ENCODE measurements around the gene HBG2.

HBG2 gene

GRCh38 chr11:5247472-5248192 is 6.9 kb downstream of the HBG2 start:
- no peak for DNase-seq

GRCh38 chr11:5246772-5247471 is 7.7 kb downstream of the HBG2 start:
- no peak for DNase-seq

DNA sequence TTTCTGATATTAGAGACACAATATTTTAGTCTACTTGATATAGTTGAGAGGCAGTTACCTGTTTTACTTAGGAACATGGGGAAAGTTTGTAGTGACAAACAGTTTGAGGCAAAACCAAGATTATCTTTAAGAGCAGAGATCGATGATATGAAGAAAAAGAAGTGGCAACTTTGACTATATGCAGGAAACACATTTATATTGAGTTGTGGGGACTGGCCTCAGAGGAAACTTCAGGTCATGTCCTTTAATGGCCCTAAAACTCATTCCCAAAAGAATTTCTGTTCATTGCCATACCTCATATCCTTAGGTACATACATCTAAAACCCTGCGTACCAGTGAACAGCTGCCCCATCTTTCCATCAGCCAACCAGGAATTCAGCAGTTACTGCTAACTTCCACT is 9.4 kb downstream of the HBG2 start:
- DNase-seq = no peak

- no peak for DNase-seq
Measured at GRCh38 chr11:5243816-5244180, 10.8 kb downstream of the HBG2 start.

DNA sequence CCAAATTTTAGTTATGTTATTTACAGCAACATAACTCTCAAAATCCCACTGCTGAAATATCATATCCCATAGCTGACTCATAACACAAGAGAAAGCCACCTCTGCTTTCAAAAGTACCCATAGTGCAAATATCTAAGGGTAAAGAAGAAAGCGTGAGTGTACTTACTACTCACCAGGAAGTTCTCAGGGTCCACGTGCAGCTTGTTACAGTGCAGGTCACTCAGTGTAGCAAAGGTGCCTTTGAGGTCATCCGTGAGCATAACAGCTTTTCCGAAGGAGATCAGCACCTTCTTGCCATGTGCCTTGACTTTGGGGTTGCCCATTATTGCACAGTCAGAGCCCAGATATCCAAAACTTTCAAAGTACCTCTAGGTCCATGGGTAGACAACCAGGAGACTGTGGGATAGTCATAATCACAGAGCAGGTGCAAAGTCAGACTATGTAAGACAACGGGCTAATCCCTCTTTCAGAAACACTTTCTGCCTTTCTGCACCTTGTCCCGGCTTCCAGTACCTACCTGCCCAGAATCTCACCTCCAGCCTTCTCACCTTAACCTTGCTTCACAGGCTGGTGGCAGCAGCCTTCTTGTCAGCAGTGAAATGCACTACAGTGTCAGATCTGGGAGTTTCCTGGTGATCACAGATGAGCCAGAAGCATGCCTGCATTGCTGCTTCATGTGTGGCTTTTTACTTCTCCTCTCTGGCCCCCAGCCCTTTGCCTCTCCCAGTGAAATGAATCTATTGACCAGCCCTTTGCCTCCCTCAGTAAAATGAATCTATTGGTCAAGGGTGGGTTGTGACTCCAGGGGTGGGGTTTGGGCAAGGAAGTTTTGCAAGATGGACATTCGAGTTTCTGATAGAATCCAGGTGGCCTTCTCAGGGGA is 11.4 kb downstream of the HBG2 start:
- no peak for DNase-seq

- no peak for DNase-seq
Measured at GRCh38 chr11:5242208-5242607, 12.4 kb downstream of the HBG2 start.

GRCh38 chr11:5241458-5241857 is 13.1 kb downstream of the HBG2 start:
- DNase-seq = no peak

GRCh38 chr11:5240458-5240857 is 14.1 kb downstream of the HBG2 start:
- DNase-seq = no peak

DNA sequence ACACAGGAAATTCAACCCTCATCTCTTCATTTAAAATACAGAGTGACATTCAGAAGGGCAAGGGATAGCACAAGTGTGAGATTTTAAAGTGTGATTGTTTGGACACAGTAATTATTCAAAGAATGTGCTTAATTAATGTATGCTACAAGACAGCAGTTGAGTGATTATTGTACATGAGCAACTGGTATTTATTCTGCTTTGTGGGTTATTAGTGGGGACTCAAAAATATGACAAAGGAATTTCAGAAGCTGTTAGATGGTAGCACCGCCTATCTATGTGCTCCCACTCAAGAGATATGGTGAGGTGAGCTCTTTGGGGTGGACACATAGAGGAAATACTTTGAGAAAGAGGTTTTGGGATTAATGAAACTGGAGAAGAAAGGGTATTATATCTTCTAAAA is 14.5 kb downstream of the HBG2 start:
- no peak for DNase-seq

DNA sequence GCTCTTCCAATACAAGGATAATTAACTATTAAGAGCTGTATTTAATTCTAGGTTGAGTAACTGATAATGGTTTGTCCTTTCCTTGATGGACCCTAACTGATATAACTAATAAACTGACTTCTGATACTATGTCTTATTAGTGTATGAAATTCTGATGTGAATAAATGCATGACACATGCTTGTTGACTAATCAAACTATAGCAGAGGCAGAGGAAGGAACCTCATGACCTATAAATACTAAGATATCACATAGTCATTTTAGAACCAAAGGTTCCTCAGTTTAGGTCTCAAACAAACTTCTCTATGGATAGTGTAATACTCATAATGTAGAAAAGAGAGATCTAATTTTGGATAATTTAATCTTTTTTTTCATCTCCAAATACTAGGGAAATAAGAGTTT is 15.5 kb downstream of the HBG2 start:
- no peak for DNase-seq

DNA sequence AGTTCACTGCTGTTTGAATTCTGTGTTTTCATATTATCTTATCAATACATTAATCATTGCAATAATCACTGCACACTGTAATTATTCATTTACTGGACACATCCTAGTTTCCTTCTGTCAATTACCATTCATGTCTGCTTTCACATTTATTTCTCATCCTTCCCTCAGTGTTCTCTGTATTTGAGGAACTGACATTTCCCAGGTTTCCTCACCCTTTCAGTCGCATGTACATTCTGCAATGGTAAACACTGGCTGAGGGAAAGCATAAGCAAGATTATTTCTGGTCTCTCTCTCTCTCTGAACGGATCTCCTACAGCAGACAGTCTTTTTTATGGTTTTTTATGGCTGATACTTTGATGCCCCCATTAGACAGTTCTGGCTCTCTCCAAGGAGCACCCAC is 16.1 kb downstream of the HBG2 start:
- no peak for DNase-seq

- no peak for DNase-seq
Measured at GRCh38 chr11:5237420-5237819, 17.2 kb downstream of the HBG2 start.

DNA sequence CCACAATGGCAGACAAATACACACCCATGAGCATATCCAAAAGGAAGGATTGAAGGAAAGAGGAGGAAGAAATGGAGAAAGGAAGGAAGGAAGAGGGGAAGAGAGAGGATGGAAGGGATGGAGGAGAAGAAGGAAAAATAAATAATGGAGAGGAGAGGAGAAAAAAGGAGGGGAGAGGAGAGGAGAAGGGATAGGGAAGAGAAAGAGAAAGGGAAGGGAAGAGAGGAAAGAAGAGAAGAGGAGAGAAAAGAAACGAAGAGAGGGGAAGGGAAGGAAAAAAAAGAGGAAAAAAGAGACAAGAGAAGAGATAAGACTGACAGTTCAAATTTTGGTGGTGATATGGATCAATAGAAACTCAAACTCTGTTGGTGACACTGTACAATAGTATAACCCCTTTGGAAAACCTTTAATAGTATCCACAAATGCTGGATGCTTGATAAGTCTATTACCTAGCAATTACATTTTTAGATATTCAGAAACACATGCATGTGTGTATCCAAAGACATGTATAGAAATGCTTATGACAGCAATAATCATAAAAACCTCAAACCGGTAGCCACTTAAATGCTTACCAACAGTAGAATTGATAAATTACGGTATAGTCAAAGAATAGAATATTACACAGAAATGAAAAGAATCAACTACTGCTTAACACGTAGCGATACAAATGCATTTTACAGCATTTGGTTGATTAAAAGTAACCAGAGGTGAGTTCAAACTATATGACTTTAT is 19.1 kb downstream of the HBG2 start:
- DNase-seq = no peak

DNA sequence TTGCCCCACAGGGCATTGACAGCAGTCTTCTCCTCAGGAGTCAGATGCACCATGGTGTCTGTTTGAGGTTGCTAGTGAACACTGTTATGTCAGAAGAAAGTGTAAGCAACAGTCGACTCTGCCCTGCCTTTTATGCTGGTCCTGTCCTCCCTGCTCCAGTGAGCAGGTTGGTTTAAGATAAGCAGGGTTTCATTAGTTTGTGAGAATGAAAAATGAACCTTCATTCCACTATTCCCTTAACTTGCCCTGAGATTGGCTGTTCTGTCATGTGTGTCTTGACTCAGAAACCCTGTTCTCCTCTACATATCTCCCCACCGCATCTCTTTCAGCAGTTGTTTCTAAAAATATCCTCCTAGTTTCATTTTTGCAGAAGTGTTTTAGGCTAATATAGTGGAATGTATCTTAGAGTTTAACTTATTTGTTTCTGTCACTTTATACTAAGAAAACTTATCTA is 20.2 kb downstream of the HBG2 start, which contains the start of gene HBD:
TSS of gene HBD (minus strand) at position 103 of the 454 bp plus-strand sequence. CDS start at position 53, 50 bp downstream.
- no peak for DNase-seq

DNA sequence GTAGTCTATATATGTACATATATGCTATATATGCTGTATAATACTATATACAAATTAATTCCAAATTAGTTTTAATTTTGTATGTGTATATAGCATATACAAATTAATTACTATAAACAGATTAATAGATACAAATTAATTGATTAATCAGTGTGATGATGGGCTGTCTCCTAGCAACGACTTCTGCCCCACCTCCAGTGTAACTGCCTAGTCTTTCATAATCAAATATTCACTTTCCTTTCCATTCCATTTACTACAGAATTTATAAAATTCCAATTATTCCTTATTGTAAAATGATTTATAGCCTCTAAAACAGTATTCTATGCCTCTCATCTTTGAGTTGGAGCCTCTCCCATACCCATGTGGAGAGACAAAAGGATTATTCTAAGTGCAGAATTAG is 21.3 kb downstream of the HBG2 start:
- no peak for DNase-seq

DNA sequence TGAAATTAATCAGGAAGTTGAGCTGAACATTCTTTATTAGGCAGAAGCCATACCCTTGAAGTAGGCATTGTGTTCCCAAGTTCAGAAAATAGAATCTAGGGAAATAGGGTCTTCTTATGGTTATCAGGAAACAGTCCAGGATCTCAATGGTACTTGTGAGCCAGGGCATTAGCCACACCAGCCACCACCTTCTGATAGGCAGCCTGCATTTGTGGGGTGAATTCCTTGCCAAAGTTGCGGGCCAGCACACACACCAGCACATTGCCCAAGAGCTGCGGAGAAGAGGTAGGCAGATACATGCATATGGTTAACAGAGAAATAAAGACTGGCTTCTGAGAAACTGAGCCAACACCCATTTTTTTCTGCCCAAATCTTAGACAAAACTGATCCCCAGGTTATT is 21.8 kb downstream of the HBG2 start:
- DNase-seq = no peak

- DNase-seq = no peak
Measured at GRCh38 chr11:5232176-5232575, 22.4 kb downstream of the HBG2 start.

DNA sequence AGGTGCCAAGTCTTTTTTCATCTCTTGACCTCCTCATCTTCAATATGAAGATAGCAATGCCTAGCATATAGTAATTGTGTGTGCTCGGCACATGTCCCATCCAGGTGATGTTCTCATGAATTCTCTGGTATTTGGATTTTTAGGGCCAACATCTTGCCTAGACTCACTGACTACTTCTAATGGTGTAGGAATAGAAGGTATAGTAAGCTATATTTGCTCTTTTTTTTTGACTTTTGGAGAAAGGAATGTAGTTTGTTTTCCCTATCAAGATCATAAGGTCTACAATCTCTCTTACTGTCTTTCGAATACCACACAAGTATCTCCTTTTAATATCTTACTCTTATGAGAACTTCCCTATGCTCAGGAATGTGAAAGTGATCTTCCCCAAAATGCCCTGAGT is 23.5 kb downstream of the HBG2 start:
- DNase-seq = no peak

DNA sequence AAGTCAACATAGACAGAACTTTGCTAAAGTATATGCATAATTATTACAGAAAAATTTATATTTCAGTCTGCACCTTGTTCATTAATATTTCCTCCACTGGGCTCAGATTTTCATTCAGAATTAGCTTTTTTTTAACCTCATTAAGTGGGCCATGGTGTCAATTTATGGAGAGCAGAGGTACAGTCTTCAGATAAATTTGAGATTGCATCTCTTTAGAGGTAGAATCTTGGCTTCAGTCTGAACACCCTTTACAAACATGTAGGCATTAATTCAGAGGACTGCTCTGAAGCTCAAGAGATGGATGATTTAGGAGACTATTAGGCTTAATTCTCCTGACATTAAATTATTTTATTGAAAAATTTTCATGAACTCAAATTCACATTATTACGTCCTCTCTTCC is 24.3 kb downstream of the HBG2 start:
- DNase-seq = no peak

GRCh38 chr11:5229796-5230195 is 24.8 kb downstream of the HBG2 start:
- no peak for DNase-seq

DNA sequence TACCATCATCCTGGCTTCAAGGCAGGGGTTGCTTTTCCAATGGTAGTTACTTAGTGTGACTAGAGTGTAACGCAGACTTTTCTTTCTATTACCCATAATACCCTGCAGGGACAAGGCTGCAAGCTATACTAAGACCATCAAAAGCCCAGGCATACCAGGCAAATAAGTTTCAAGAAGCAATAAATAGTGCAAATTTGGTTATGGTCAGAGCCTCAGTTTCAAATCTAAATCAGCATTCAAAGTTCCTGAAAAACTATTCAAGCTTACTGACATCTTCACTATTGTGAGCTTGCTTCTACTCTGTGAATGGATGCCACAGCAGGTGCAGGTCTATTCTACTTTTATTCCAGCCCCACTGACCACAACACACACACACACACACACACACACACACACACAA is 25.2 kb downstream of the HBG2 start:
- DNase-seq = no peak

GRCh38 chr11:5228124-5228523 is 26.5 kb downstream of the HBG2 start:
- DNase-seq = no peak

- DNase-seq = no peak
Measured at GRCh38 chr11:5227681-5228080, 26.9 kb downstream of the HBG2 start.

All from CD4-positive, alpha-beta T cell treated with Interleukin-21 for 1 hour (primary cell).